Measurements from ENCODE around the gene TP53BP1.
A peak's percentile ranks its signal among the peaks of the same experiment; 100 is the strongest.
"Not testable (repeated sequence)": the region's sequence is repeated elsewhere in the genome, so short reads cannot be mapped to it uniquely, and the experiment has no call there.

The TP53BP1 gene

DNA sequence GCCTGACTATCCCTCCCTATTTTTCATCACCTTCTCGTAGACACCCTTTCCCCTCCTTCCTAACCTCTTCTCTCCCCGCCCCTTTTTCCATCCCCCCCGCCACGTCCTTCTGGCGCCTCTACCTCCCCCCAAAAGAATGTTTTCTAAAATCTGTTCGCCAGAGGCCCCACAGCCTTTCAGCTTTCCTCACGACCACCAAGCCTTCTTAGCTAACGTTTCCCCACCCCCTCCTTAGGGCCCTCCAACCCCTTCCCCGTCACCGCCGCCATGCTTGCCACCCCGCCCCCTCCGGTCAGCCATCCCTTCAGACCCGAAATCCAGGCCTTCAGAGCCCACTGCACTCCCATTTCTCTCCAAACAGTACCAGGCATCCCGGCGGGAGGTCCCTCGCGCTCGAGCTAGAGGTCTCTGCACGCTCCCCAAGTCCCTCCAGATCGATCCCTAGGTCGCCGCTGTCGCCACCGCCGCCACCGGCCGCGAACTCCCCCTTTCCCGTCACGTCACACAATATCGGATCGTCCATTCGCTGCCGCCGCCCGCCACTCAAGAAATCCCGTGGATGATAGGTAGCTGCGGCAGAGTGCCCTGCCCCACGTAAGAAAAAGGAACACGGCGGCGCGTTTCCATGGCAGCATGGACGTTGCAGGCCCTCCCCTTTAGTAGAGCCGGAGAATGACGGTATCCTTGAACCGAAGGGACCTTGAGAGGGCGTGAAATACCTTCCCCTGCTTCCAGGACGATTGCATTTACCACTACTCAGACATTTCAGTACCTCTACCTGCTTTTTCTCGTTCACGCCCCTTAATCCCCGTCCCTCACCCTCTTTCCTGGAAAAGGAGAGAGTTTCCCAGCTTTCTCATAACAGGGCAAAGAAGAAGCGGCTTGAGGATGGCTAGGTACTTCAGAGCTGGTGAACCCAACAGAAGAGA is at the start of gene TP53BP1:
TSS of gene TP53BP1 (minus strand) at position 484 of the 929 bp plus-strand sequence. CDS start at position 371, 113 bp downstream.
- Histone ChIP-seq H3K27ac (ENCODE audit: low read depth, low read length) (peak within 1 kb of the TSS; percentile 91), H3K4me1 (ENCODE audit: control insufficient read depth, insufficient read depth, low read length) (peaks cover 9% of the 10 kb centered on the region), H3K36me3 (ENCODE audit: control insufficient read depth, insufficient read depth, low read length) (no peaks in the 10 kb centered on the region), H3K27me3 (ENCODE audit: control insufficient read depth, insufficient read depth, low read length) (no peaks in the 10 kb centered on the region), H3K9ac (ENCODE audit: low read length) (peak within 1 kb of the TSS; percentile 84), H3K4me3 (ENCODE audit: low read length) (peak within 1 kb of the TSS; percentile 97)

- no peak overlapping the region for H3K27ac ChIP-seq (ENCODE audit: low read depth, low read length)
- H3K4me3 ChIP-seq (ENCODE audit: low read length) = no peak overlapping the region
- no peak overlapping the region for H3K9ac ChIP-seq (ENCODE audit: low read length)
- no peaks in the 10 kb centered on the region for H3K36me3 ChIP-seq (ENCODE audit: control insufficient read depth, insufficient read depth, low read length)
- no peaks in the 10 kb centered on the region for H3K4me1 ChIP-seq (ENCODE audit: control insufficient read depth, insufficient read depth, low read length)
- H3K27me3 ChIP-seq (ENCODE audit: control insufficient read depth, insufficient read depth, low read length) = no peaks in the 10 kb centered on the region
Observed at GRCh38 chr15:43541785-43542184, 48.8 kb upstream of the TP53BP1 start.

GRCh38 chr15:43538091-43538490 is 45.1 kb upstream of the TP53BP1 start:
- no peak overlapping the region for H3K9ac ChIP-seq (ENCODE audit: low read length)
- no peaks in the 10 kb centered on the region for H3K36me3 ChIP-seq (ENCODE audit: control insufficient read depth, insufficient read depth, low read length)
- H3K27ac ChIP-seq (ENCODE audit: low read depth, low read length) = no peak overlapping the region
- H3K27me3 ChIP-seq (ENCODE audit: control insufficient read depth, insufficient read depth, low read length) = no peaks in the 10 kb centered on the region
- H3K4me3 ChIP-seq (ENCODE audit: low read length) = no peak overlapping the region
- H3K4me1 ChIP-seq (ENCODE audit: control insufficient read depth, insufficient read depth, low read length) = no peaks in the 10 kb centered on the region

DNA sequence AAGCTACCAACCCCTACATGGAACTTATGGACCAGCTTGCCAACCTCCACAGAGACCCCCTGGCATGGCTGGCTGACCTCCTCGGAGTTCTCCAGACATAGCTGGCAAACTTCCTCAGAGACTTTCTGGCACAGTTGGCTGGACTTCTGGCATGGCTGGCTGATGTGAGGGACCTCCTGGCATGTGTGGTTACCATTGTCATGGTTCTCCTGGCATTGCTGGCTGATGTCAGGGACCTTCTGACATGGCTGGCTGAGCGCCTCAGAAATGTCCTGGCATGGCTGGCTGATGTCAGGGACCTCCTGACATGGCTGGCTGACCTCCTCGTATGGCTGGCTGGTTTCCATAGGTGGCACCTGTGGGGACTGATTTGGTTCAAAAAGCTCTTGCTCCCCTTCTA is 41.9 kb upstream of the TP53BP1 start:
- H3K9ac ChIP-seq (ENCODE audit: low read length) = no peak overlapping the region

DNA sequence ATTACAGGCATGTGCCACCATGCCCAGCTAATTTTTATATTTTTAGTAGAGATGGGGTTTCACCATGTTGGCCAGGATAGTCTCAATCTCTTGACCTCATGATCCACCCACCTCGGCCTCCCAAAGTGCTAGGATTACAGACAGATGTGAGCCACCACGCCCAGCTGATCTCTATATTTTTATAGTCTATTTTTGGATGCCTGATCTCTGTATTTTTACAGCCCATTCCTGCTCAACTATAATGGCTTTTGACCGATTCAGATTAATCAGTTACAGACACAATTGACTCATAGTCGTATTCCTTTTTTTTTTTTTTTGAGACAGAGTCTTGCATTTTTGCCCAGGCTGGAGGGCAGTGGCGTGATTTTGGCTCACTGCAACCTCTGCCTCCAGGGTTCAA is 39.9 kb upstream of the TP53BP1 start:
- not testable (repeated sequence) for H3K27ac ChIP-seq (ENCODE audit: low read depth, low read length); H3K27me3 ChIP-seq (ENCODE audit: control insufficient read depth, insufficient read depth, low read length); H3K36me3 ChIP-seq (ENCODE audit: control insufficient read depth, insufficient read depth, low read length); H3K9ac ChIP-seq (ENCODE audit: low read length); H3K4me3 ChIP-seq (ENCODE audit: low read length); H3K4me1 ChIP-seq (ENCODE audit: control insufficient read depth, insufficient read depth, low read length)

More for the DNA sequence above, 41.9 kb upstream of the TP53BP1 start:
- Histone ChIP-seq H3K4me1 (ENCODE audit: control insufficient read depth, insufficient read depth, low read length) (no peaks in the 10 kb centered on the region), H3K36me3 (ENCODE audit: control insufficient read depth, insufficient read depth, low read length) (no peaks in the 10 kb centered on the region), H3K27ac (ENCODE audit: low read depth, low read length) (no peak overlapping the region), H3K4me3 (ENCODE audit: low read length) (no peak overlapping the region), H3K27me3 (ENCODE audit: control insufficient read depth, insufficient read depth, low read length) (no peaks in the 10 kb centered on the region)

- Histone ChIP-seq H3K27ac (ENCODE audit: low read depth, low read length) (no peak overlapping the region), H3K36me3 (ENCODE audit: control insufficient read depth, insufficient read depth, low read length) (no peaks in the 10 kb centered on the region), H3K9ac (ENCODE audit: low read length) (no peak overlapping the region)
Observed at GRCh38 chr15:43531018-43531670, 38.2 kb upstream of the TP53BP1 start.

DNA sequence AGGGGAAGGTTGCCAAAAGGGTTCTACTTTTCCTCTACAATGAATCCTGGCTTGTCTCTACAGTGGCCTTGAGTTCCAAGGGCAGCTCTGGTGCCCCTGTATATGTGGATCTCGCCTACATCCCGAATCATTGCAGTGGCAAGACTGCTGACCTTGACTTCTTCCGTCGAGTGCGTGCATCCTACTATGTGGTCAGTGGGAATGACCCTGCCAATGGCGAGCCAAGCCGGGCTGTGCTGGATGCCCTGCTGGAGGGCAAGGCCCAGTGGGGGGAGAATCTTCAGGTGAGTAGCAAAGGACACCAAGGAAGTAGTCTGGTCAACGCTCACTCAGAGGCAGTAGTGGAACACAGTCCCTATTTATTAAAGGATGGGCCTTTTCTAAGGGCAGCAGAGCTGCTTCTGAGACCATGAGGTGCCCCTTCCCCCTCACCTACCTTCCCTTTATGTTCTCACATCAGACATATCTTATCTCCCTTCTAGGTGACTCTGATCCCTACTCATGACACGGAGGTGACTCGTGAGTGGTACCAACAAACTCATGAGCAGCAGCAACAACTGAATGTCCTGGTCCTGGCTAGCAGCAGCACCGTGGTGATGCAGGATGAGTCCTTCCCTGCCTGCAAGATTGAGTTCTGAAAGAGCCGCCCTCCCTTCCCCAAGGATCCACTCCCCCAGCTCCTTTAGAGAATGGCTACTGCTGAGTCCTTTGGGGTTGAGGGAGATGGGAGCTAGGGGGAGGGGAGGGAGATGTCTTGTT is 36.8 kb upstream of the TP53BP1 start:
- no peaks in the 10 kb centered on the region for H3K4me1 ChIP-seq (ENCODE audit: control insufficient read depth, insufficient read depth, low read length)
- H3K27me3 ChIP-seq (ENCODE audit: control insufficient read depth, insufficient read depth, low read length) = no peaks in the 10 kb centered on the region
- no peak overlapping the region for H3K27ac ChIP-seq (ENCODE audit: low read depth, low read length)
- H3K36me3 ChIP-seq (ENCODE audit: control insufficient read depth, insufficient read depth, low read length) = no peaks in the 10 kb centered on the region
- no peak overlapping the region for H3K4me3 ChIP-seq (ENCODE audit: low read length)
- H3K9ac ChIP-seq (ENCODE audit: low read length) = no peak overlapping the region

More at GRCh38 chr15:43531018-43531670, 38.2 kb upstream of the TP53BP1 start:
- Histone ChIP-seq H3K4me3 (ENCODE audit: low read length) (no peak overlapping the region), H3K4me1 (ENCODE audit: control insufficient read depth, insufficient read depth, low read length) (no peaks in the 10 kb centered on the region), H3K27me3 (ENCODE audit: control insufficient read depth, insufficient read depth, low read length) (no peaks in the 10 kb centered on the region)

DNA sequence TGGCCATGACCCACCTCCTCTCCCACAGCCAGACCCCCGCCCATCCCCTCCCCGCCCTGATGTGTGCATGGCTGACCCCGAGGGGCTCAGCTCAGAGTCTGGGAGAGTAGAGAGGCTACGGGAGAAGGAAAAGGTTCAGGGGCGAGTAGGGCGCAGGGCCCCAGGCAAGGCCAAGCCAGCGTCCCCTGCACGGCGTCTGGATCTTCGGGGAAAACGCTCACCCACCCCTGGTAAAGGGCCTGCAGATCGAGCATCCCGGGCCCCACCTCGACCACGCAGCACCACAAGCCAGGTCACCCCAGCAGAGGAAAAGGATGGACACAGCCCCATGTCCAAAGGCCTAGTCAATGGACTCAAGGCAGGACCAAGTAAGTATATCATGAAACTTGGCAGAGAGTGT is 36.2 kb upstream of the TP53BP1 start:
- H3K4me1 ChIP-seq (ENCODE audit: control insufficient read depth, insufficient read depth, low read length) = no peaks in the 10 kb centered on the region
- no peaks in the 10 kb centered on the region for H3K36me3 ChIP-seq (ENCODE audit: control insufficient read depth, insufficient read depth, low read length)
- no peak overlapping the region for H3K4me3 ChIP-seq (ENCODE audit: low read length)
- no peaks in the 10 kb centered on the region for H3K27me3 ChIP-seq (ENCODE audit: control insufficient read depth, insufficient read depth, low read length)
- H3K9ac ChIP-seq (ENCODE audit: low read length) = no peak overlapping the region
- H3K27ac ChIP-seq (ENCODE audit: low read depth, low read length) = no peak overlapping the region

GRCh38 chr15:43528542-43529007 is 35.6 kb upstream of the TP53BP1 start:
- H3K4me3 ChIP-seq (ENCODE audit: low read length) = no peak overlapping the region
- H3K36me3 ChIP-seq (ENCODE audit: control insufficient read depth, insufficient read depth, low read length) = peaks cover 2% of the 10 kb centered on the region
- H3K27ac ChIP-seq (ENCODE audit: low read depth, low read length) = no peak overlapping the region

GRCh38 chr15:43527802-43528541 is 35.0 kb upstream of the TP53BP1 start:
- Histone ChIP-seq H3K9ac (ENCODE audit: low read length) (no peak overlapping the region), H3K4me3 (ENCODE audit: low read length) (no peak overlapping the region), H3K27ac (ENCODE audit: low read depth, low read length) (no peak overlapping the region), H3K27me3 (ENCODE audit: control insufficient read depth, insufficient read depth, low read length) (no peaks in the 10 kb centered on the region), H3K36me3 (ENCODE audit: control insufficient read depth, insufficient read depth, low read length) (peaks cover 3% of the 10 kb centered on the region), H3K4me1 (ENCODE audit: control insufficient read depth, insufficient read depth, low read length) (no peaks in the 10 kb centered on the region)

More at GRCh38 chr15:43528542-43529007, 35.6 kb upstream of the TP53BP1 start:
- Histone ChIP-seq H3K9ac (ENCODE audit: low read length) (no peak overlapping the region), H3K4me1 (ENCODE audit: control insufficient read depth, insufficient read depth, low read length) (no peaks in the 10 kb centered on the region), H3K27me3 (ENCODE audit: control insufficient read depth, insufficient read depth, low read length) (no peaks in the 10 kb centered on the region)

DNA sequence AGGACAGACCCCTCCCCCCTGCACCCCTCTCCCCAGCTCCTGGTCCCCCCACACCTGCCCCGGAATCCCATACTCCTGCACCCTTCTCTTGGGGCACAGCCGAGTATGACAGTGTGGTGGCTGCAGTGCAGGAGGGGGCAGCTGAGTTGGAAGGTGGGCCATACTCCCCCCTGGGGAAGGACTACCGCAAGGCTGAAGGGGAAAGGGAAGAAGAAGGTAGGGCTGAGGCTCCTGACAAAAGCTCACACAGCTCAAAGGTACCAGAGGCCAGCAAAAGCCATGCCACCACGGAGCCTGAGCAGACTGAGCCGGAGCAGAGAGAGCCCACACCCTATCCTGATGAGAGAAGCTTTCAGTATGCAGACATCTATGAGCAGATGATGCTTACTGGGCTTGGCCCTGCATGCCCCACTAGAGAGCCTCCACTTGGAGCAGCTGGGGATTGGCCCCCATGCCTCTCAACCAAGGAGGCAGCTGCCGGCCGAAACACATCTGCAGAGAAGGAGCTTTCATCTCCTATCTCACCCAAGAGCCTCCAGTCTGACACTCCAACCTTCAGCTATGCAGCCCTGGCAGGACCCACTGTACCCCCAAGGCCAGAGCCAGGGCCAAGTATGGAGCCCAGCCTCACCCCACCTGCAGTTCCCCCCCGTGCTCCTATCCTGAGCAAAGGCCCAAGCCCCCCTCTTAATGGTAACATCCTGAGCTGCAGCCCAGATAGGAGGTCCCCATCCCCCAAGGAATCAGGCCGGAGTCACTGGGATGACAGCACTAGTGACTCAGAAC is 34.3 kb upstream of the TP53BP1 start:
- H3K27me3 ChIP-seq (ENCODE audit: control insufficient read depth, insufficient read depth, low read length) = no peaks in the 10 kb centered on the region
- H3K4me3 ChIP-seq (ENCODE audit: low read length) = no peak overlapping the region
- H3K36me3 ChIP-seq (ENCODE audit: control insufficient read depth, insufficient read depth, low read length) = peaks cover 7% of the 10 kb centered on the region
- H3K9ac ChIP-seq (ENCODE audit: low read length) = no peak overlapping the region
- no peak overlapping the region for H3K27ac ChIP-seq (ENCODE audit: low read depth, low read length)
- no peaks in the 10 kb centered on the region for H3K4me1 ChIP-seq (ENCODE audit: control insufficient read depth, insufficient read depth, low read length)
